ENCODE results near the gene MBOAT1. TPM values are rescaled to one million over a fixed set of nuclear protein-coding genes. Genes with fewer than 3 reads are reported as not detected.

MBOAT1 gene
- total RNA-seq, 4 donors from 2014 or later: 5.3 to 18.8 (median 8.2) TPM

DNA sequence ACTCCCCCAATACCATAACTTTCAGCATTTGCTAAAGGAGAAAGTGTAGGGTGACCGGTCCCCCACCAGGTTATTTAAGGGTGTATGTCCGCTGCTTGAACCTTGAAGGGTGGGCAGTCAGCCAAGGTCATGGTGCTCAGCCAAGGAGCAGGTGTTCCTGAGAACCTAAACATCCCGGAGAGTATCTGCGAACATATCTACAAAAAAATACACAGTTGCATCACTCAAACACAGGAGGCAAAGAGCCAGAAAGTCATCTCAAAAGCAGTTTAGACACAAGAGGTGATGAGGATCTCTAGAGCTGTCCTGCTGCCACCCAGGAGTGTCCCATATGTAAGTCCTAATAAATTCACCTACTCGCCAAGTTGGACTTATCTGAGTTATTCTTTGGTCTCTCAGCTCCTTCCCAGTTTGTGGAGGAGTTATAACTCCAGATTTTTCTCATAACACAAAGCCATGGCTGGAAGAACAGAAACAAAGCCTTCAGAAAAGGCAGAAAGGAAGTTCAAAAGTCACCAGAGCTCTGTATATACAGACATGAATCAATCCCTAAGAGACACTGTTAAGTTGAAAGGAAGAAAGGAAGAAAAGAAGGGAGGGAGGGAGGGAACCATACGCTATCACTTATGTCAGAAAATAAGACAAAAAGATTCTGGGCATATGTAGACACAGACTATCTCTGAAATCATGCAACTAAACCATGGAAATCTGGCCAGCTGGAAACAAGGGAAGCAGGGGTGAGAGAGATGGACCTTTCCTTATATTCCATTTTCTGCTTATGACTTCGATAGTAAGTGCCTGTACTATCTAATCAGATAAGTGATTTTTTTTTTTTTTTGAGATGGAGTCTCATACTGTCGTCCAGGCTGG lies 11.3 kb downstream of the MBOAT1 start:
- DNase-seq (ENCODE audit: low spot score in 2 of 2): no peak

DNA sequence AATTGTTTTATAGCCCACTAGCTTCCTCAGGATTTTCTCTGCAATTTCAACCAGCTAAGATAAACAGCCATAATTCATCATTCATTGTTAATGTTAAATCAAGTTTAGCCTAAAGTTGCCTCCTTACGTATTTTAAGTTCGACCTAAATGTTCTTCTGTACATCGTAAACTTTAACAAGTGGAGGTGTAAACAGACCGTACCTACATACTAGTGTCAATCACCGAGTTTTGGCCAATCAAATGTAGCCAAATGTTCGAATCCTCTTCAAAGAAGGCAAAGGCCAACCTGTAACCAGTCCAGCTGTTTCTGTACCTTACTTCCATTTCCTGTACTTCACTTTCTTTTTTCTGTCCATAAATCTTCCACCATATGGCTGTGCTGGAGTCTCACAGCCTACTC lies 13.5 kb downstream of the MBOAT1 start:
- no peaks in the 10 kb centered on the region for H3K36me3 ChIP-seq
- H3K9me3 ChIP-seq: no peaks in the 10 kb centered on the region
- no peak for TF ChIP-seq POLR2AphosphoS5 (IDR thresholded peaks at IDR 0.05)
- no peak for TF ChIP-seq POLR2A (IDR thresholded peaks at IDR 0.05)
- TF ChIP-seq EP300 (IDR thresholded peaks at IDR 0.05): no peak
- TF ChIP-seq, protein P1, sequence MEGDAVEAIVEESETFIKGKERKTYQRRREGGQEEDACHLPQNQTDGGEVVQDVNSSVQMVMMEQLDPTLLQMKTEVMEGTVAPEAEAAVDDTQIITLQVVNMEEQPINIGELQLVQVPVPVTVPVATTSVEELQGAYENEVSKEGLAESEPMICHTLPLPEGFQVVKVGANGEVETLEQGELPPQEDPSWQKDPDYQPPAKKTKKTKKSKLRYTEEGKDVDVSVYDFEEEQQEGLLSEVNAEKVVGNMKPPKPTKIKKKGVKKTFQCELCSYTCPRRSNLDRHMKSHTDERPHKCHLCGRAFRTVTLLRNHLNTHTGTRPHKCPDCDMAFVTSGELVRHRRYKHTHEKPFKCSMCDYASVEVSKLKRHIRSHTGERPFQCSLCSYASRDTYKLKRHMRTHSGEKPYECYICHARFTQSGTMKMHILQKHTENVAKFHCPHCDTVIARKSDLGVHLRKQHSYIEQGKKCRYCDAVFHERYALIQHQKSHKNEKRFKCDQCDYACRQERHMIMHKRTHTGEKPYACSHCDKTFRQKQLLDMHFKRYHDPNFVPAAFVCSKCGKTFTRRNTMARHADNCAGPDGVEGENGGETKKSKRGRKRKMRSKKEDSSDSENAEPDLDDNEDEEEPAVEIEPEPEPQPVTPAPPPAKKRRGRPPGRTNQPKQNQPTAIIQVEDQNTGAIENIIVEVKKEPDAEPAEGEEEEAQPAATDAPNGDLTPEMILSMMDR (IDR thresholded peaks at IDR 0.05): no peak
- no peak overlapping the region for H3K4me3 ChIP-seq
- 65% methylated on average over 6 of the region's 6 CpGs for whole genome bisulfite sequencing
- DNase-seq (ENCODE audit: low spot score in 2 of 2): no peak
- H3K4me1 ChIP-seq: peaks cover 20% of the 10 kb centered on the region
- H3K27me3 ChIP-seq: no peaks in the 10 kb centered on the region
- H3K27ac ChIP-seq: no peak overlapping the region

More for the DNA sequence above, 11.3 kb downstream of the MBOAT1 start:
- no peak overlapping the region for H3K27ac ChIP-seq
- no peak overlapping the region for H3K4me3 ChIP-seq
- no peaks in the 10 kb centered on the region for H3K9me3 ChIP-seq
- WGBS: 72% methylated on average over 8 of the region's 8 CpGs
- peaks cover 39% of the 10 kb centered on the region for H3K4me1 ChIP-seq
- no peaks in the 10 kb centered on the region for H3K36me3 ChIP-seq
- no peaks in the 10 kb centered on the region for H3K27me3 ChIP-seq
- TF ChIP-seq, protein P1 (IDR thresholded peaks at IDR 0.05): no peak
- no peak for TF ChIP-seq POLR2A (IDR thresholded peaks at IDR 0.05)
- TF ChIP-seq POLR2AphosphoS5 (IDR thresholded peaks at IDR 0.05): no peak
- no peak for TF ChIP-seq EP300 (IDR thresholded peaks at IDR 0.05)

DNA sequence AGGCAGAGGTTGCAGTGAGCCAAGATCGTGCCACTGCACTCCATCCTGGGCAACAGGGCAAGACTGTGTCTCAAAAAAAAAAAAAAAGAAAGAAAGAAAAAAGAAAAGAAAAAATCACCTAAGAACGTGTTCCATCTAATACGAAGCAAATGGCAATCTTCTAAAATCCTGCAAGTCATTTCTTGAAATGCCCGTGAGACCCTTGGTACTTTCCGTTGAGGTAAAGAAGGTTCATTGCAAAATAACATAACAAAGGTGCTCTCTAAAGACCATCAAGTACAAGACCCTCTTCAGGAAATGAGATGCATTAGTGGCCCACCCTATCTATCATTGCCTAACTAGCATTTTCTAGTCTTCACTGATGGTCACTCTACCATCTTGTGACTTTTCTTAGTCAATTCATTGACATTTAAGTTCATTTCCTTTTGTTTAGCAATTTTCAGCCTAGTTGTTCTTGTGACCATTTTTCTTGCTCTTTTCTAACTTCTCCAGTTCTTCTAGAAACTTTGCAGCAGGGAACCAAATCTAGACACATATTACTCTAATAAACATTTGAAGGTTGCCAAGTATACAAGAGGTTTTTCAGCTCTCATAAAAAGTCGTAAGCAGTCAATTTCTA lies 14.0 kb downstream of the MBOAT1 start:
- no peak for TF ChIP-seq POLR2AphosphoS5 (IDR thresholded peaks at IDR 0.05)
- no peak for TF ChIP-seq POLR2A (IDR thresholded peaks at IDR 0.05)
- TF ChIP-seq, protein P1 (IDR thresholded peaks at IDR 0.05): no peak
- TF ChIP-seq EP300 (IDR thresholded peaks at IDR 0.05): no peak
- peaks cover 15% of the 10 kb centered on the region for H3K4me1 ChIP-seq
- H3K36me3 ChIP-seq: no peaks in the 10 kb centered on the region
- DNase-seq (ENCODE audit: low spot score in 2 of 2): no peak
- H3K27me3 ChIP-seq: no peaks in the 10 kb centered on the region
- 91% methylated on average over 6 of the region's 6 CpGs for WGBS
- H3K27ac ChIP-seq: no peak overlapping the region
- H3K4me3 ChIP-seq: no peak overlapping the region
- no peaks in the 10 kb centered on the region for H3K9me3 ChIP-seq

DNA sequence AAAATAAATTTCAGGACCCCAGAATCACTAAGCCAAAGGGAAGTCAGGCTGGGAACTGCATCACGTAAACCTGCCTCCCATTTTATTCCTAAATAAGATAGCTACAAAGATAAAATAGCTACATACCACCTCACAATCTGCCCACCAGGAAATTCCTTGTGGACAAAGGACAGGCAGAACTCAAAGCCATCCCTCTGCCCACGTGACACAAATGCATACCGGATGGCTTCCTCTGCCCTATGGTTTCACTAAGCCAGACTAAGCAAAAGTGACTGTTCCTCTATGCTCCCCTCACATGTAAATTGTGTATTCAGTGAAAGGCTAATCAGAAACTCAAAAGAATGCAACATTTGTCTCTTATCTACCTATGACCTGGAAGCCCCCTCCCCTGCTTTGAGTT lies 15.0 kb downstream of the MBOAT1 start:
- Histone ChIP-seq H3K36me3 (no peaks in the 10 kb centered on the region), H3K9me3 (no peaks in the 10 kb centered on the region), H3K4me3 (no peak overlapping the region), H3K4me1 (peaks cover 16% of the 10 kb centered on the region), H3K27ac (no peak overlapping the region), H3K27me3 (no peaks in the 10 kb centered on the region)
- TF ChIP-seq EP300 (IDR thresholded peaks at IDR 0.05) (no peak), POLR2A (IDR thresholded peaks at IDR 0.05) (no peak), POLR2AphosphoS5 (IDR thresholded peaks at IDR 0.05) (no peak)
- TF ChIP-seq, protein P1 (IDR thresholded peaks at IDR 0.05): no peak
- 56% methylated on average over 3 of the region's 3 CpGs for WGBS
- no peak for DNase-seq (ENCODE audit: low spot score in 2 of 2)

DNA sequence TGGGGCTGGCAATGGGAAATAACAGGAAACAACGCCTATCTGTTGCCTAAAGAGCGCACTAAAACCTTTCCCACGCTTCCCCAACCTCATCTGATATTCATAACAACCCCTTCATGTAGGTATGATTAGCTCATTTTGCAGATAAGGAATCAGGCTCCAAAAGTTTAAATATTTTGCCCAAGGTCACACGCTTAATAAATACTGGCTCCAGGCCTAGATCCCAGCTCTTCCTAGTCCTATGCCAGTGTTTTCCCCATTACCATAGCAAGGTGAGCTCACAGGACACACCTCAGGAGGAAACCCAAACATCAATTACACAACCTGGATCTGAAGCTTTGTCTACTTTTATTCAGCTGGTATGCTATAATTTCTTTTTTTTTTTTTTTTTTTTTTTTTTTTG lies 19.6 kb downstream of the MBOAT1 start:
- Histone ChIP-seq H3K36me3 (no peaks in the 10 kb centered on the region), H3K27ac (no peak overlapping the region), H3K4me1 (peaks cover 14% of the 10 kb centered on the region), H3K27me3 (no peaks in the 10 kb centered on the region), H3K9me3 (no peaks in the 10 kb centered on the region), H3K4me3 (no peak overlapping the region)
- WGBS: 54% methylated on average over 4 of the region's 4 CpGs
- DNase-seq (ENCODE audit: low spot score in 2 of 2): no peak
- TF ChIP-seq, protein P1 (IDR thresholded peaks at IDR 0.05): no peak
- TF ChIP-seq POLR2A (IDR thresholded peaks at IDR 0.05) (no peak), POLR2AphosphoS5 (IDR thresholded peaks at IDR 0.05) (no peak), EP300 (IDR thresholded peaks at IDR 0.05) (no peak)

Data from suprapubic skin (tissue), 4 donors.